Measurements from ENCODE around the gene GNE.

DNA sequence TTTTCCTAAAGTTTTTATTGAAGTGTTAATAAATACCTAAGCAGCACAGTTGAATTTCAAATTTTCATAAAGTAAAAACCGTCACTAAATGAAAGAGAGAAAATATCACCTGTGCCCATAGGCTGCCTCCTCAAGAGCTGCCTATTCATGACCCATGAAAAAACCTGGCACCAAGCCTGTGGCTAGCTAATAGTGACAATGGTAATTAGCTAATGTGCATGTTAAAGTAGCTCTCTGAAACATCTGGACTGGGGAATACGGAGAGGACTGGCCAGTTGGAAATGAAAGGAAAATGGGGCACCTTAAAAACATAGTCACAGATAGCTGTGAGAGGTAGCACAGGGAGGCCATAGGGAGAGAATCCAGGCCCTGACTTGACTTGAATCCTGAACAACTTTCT is 5.4 kb upstream of the GNE start:
- TF ChIP-seq CTCF (IDR thresholded peaks at IDR 0.05) = no peak
- TF ChIP-seq POLR2A (IDR thresholded peaks at IDR 0.05) = no peak
